Common myeloid progenitor, CD34-positive (primary cell): ENCODE measurements around the gene C8G.

Experiments
- CTCF ChIA-PET: fragments of 350-600 bp; sonication (Branson Sonifier 250); formaldehyde crosslinking; loops from one replicate; lab custom pipeline; 2021; ENCODE audit warnings: antibody characterized with exemption; lab: Charles Lee
- POLR2A ChIA-PET: fragments of 350-600 bp; sonication (Branson Sonifier 250); formaldehyde crosslinking; loops from one replicate; lab custom pipeline; 2021; ENCODE audit warnings: antibody characterized with exemption; lab: Charles Lee
- DNase-seq, 3 donors: peaks; one replicate each; pipeline versions ENCODE4 v3.0.0 to v3.0.0-alpha.2; 2013
- H3K27ac ChIP-seq, 2 experiments: 1 replicate in 1 of 2; 2 replicates in 1 of 2; pipeline ENCODE4 v1.7.0; 2013; ENCODE audit warnings: inconsistent platforms in 2 of 2, low read length in 2 of 2, mild to moderate bottlenecking in 2 of 2, low read depth in 1 of 2, moderate library complexity in 1 of 2; ENCODE audit not compliant: severe bottlenecking in 2 of 2, insufficient read depth in 1 of 2, poor library complexity in 1 of 2
- H3K27me3 ChIP-seq, 5 experiments: replicated peaks in 2 of 5; 1 replicate in 3 of 5; 2 replicates in 2 of 5; pipeline versions ENCODE4 v1.6.1 to v1.7.0; 2013; ENCODE audit warnings: low read length in 4 of 5, mild to moderate bottlenecking in 2 of 5, moderate library complexity in 2 of 5, inconsistent platforms in 1 of 5; ENCODE audit not compliant: insufficient read depth in 5 of 5, control insufficient read depth in 4 of 5
- H3K36me3 ChIP-seq, 4 experiments: 1 replicate in 2 of 4; 2 replicates in 2 of 4; pipeline versions ENCODE4 v1.6.1 to v1.7.0; 2013; ENCODE audit warnings: low read length in 3 of 4, control low read depth in 1 of 4, mild to moderate bottlenecking in 1 of 4; ENCODE audit not compliant: control insufficient read depth in 4 of 4, insufficient read depth in 4 of 4
- H3K4me1 ChIP-seq, 4 experiments: 1 replicate in 3 of 4; 2 replicates in 1 of 4; pipeline versions ENCODE4 v1.6.1 to v1.7.1; 2013; ENCODE audit warnings: low read length in 3 of 4, mild to moderate bottlenecking in 3 of 4, control low read depth in 1 of 4, inconsistent platforms in 1 of 4, moderate library complexity in 1 of 4; ENCODE audit not compliant: control insufficient read depth in 4 of 4, insufficient read depth in 4 of 4; ENCODE audit errors: control extremely low read depth in 1 of 4
- H3K4me3 ChIP-seq, 7 experiments: 1 replicate in 4 of 7; 2 replicates in 3 of 7; pipeline versions ENCODE4 v1.5.1 to v1.7.0; 2013; ENCODE audit warnings: mild to moderate bottlenecking in 7 of 7, low read length in 6 of 7, moderate library complexity in 6 of 7, inconsistent platforms in 2 of 7, low read depth in 2 of 7, control low read depth in 1 of 7; ENCODE audit not compliant: insufficient read depth in 4 of 7, control insufficient read depth in 1 of 7; ENCODE audit errors: extremely low read depth in 1 of 7
- H3K9me3 ChIP-seq, 5 experiments: 1 replicate in 4 of 5; 2 replicates in 1 of 5; pipeline versions ENCODE4 v1.6.1 to v1.7.1; 2013; ENCODE audit warnings: low read length in 4 of 5, mild to moderate bottlenecking in 2 of 5, inconsistent platforms in 1 of 5, low read depth in 1 of 5, moderate library complexity in 1 of 5; ENCODE audit not compliant: control insufficient read depth in 4 of 5, insufficient read depth in 2 of 5; ENCODE audit errors: control extremely low read depth in 1 of 5
- WGBS: methylation state at CpG from one replicate; pipeline ENCODE4 v1.1.5; 2013; ENCODE audit not compliant: insufficient coverage; 5-methylcytosine and 5-hydroxymethylcytosine counted together

C8G gene

GRCh38 chr9:136926749-136927148 lies 18.3 kb upstream of the C8G start:
- Histone ChIP-seq H3K27me3 (no peaks in the 10 kb centered on the region), H3K27ac (no peak overlapping the region), H3K4me3 (no peak overlapping the region), H3K36me3 (peaks cover 9 to 60% (median 39%) of the 10 kb centered on the region in 4 experiments), H3K9me3 (no peaks in the 10 kb centered on the region), H3K4me1 (no peaks in the 10 kb centered on the region)
- no peak for DNase-seq
- over 99% methylated on average over 10 of the region's 13 CpGs for WGBS
- ChIA-PET CTCF (interaction anchor here (0.6 to 1.5 kb wide), 6 partner anchors 11 to 103 kb away, joined by 3 to 4 read pairs (median 3); partner anchors contain the start of gene AJM1), POLR2A (no interaction called here)

GRCh38 chr9:136927343-136928271 lies 17.4 kb upstream of the C8G start:
- 82% methylated on average over 13 of the region's 23 CpGs for WGBS
- ChIA-PET CTCF (interaction anchor here (0.6 to 1.5 kb wide), 6 partner anchors 12 to 102 kb away, joined by 3 to 4 read pairs (median 3); partner anchors contain the start of gene AJM1), POLR2A (no interaction called here)
- H3K36me3 ChIP-seq = peaks cover 6 to 53% (median 36%) of the 10 kb centered on the region in 4 experiments
- no peaks in the 10 kb centered on the region for H3K4me1 ChIP-seq
- H3K9me3 ChIP-seq = no peaks in the 10 kb centered on the region
- peak overlapping the region in 1 of 2 experiments; percentile 5 for H3K27ac ChIP-seq
- DNase-seq = no peak
- H3K27me3 ChIP-seq = no peaks in the 10 kb centered on the region
- no peak overlapping the region for H3K4me3 ChIP-seq

- Histone ChIP-seq H3K27ac (peak overlapping the region in 1 of 2 experiments; percentile 5), H3K4me1 (no peaks in the 10 kb centered on the region), H3K27me3 (no peaks in the 10 kb centered on the region), H3K36me3 (peaks cover 4 to 52% (median 35%) of the 10 kb centered on the region in 4 experiments), H3K9me3 (no peaks in the 10 kb centered on the region), H3K4me3 (no peak overlapping the region)
- CTCF ChIA-PET = interaction anchor here (1.0 kb wide), 1 partner anchor 11 kb away, joined by 3 read pairs; no protein-coding TSS in a partner anchor
- POLR2A ChIA-PET = interaction anchor here (0.6 kb wide), 2 partner anchors 26 to 215 kb away, joined by 3 to 5 read pairs; no protein-coding TSS in a partner anchor
- WGBS = 91% methylated on average over 9 of the region's 9 CpGs
- DNase-seq = peak in 1 of 3 donors; percentile 14
Observed at GRCh38 chr9:136928591-136928990, 16.5 kb upstream of the C8G start.

- whole genome bisulfite sequencing = 100% methylated on average over 4 of the region's 4 CpGs
- ChIA-PET POLR2A (no interaction called here), CTCF (interaction anchor here (1.0 kb wide), 1 partner anchor 12 kb away, joined by 3 read pairs; no protein-coding TSS in a partner anchor)
- H3K4me1 ChIP-seq = no peaks in the 10 kb centered on the region
- H3K27ac ChIP-seq = no peak overlapping the region
- H3K27me3 ChIP-seq = no peaks in the 10 kb centered on the region
- no peaks in the 10 kb centered on the region for H3K9me3 ChIP-seq
- peaks cover 2 to 46% (median 27%) of the 10 kb centered on the region in 4 experiments for H3K36me3 ChIP-seq
- no peak overlapping the region for H3K4me3 ChIP-seq
- no peak for DNase-seq
Observed at GRCh38 chr9:136930014-136930413, 15.0 kb upstream of the C8G start.

GRCh38 chr9:136931611-136932130 lies 13.4 kb upstream of the C8G start:
- Histone ChIP-seq H3K27me3 (no peaks in the 10 kb centered on the region), H3K4me3 (no peak overlapping the region), H3K4me1 (no peaks in the 10 kb centered on the region), H3K9me3 (no peaks in the 10 kb centered on the region), H3K27ac (no peak overlapping the region), H3K36me3 (peaks cover 2 to 31% (median 19%) of the 10 kb centered on the region in 4 experiments)
- ChIA-PET CTCF (no interaction called here), POLR2A (interaction anchor here (0.7 kb wide), 1 partner anchor 119 kb away, joined by 3 read pairs; no protein-coding TSS in a partner anchor)
- no CpG with 5 or more reads among the region's 2 CpGs for WGBS
- no peak for DNase-seq

- no peaks in the 10 kb centered on the region for H3K27me3 ChIP-seq
- 96% methylated on average over 2 of the region's 3 CpGs for WGBS
- CTCF ChIA-PET = no interaction called here
Observed at GRCh38 chr9:136934277-136934676, 10.8 kb upstream of the C8G start.

More at GRCh38 chr9:136934277-136934676, 10.8 kb upstream of the C8G start:
- Histone ChIP-seq H3K9me3 (peaks cover 0 to 3% (median 0%) of the 10 kb centered on the region in 5 experiments), H3K36me3 (peaks cover 2 to 23% (median 14%) of the 10 kb centered on the region in 4 experiments), H3K4me1 (peaks cover 0 to 1% (median 0%) of the 10 kb centered on the region in 4 experiments), H3K27ac (no peak overlapping the region), H3K4me3 (no peak overlapping the region)
- no peak for DNase-seq
- POLR2A ChIA-PET = no interaction called here
